PFSK-1 (cell line): Measurements from ENCODE around the gene C5.

Experiments used
- TAF1 ChIP-seq: IDR thresholded peaks from 2 replicates; pipeline ENCODE4 v1.6.1; 2012; ENCODE audit warnings: low read length, control low read depth, borderline replicate concordance; ENCODE audit not compliant: insufficient read depth
- TF ChIP-seq, protein P1 (sequence below), 2 experiments: IDR thresholded peaks; 2 replicates each; pipeline versions ENCODE4 v1.6.1 to v1.8.0; 2011 to 2012; ENCODE audit warnings: low read depth in 2 of 2, low read length in 2 of 2, control low read depth in 1 of 2, inconsistent platforms in 1 of 2, mild to moderate bottlenecking in 1 of 2, moderate library complexity in 1 of 2; ENCODE audit not compliant: insufficient read depth in 1 of 2

- TF ChIP-seq, protein P1, sequence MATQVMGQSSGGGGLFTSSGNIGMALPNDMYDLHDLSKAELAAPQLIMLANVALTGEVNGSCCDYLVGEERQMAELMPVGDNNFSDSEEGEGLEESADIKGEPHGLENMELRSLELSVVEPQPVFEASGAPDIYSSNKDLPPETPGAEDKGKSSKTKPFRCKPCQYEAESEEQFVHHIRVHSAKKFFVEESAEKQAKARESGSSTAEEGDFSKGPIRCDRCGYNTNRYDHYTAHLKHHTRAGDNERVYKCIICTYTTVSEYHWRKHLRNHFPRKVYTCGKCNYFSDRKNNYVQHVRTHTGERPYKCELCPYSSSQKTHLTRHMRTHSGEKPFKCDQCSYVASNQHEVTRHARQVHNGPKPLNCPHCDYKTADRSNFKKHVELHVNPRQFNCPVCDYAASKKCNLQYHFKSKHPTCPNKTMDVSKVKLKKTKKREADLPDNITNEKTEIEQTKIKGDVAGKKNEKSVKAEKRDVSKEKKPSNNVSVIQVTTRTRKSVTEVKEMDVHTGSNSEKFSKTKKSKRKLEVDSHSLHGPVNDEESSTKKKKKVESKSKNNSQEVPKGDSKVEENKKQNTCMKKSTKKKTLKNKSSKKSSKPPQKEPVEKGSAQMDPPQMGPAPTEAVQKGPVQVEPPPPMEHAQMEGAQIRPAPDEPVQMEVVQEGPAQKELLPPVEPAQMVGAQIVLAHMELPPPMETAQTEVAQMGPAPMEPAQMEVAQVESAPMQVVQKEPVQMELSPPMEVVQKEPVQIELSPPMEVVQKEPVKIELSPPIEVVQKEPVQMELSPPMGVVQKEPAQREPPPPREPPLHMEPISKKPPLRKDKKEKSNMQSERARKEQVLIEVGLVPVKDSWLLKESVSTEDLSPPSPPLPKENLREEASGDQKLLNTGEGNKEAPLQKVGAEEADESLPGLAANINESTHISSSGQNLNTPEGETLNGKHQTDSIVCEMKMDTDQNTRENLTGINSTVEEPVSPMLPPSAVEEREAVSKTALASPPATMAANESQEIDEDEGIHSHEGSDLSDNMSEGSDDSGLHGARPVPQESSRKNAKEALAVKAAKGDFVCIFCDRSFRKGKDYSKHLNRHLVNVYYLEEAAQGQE (IDR thresholded peaks at IDR 0.05; ENCODE audit: insufficient read depth in 1 of 2, low read depth in 2 of 2, low read length in 2 of 2) = no peak
- no peak for TF ChIP-seq TAF1
Measured at GRCh38 chr9:121067640-121068039, 17.6 kb upstream of the C5 start.
